Measurements from ENCODE around the gene RNLS.

DNA sequence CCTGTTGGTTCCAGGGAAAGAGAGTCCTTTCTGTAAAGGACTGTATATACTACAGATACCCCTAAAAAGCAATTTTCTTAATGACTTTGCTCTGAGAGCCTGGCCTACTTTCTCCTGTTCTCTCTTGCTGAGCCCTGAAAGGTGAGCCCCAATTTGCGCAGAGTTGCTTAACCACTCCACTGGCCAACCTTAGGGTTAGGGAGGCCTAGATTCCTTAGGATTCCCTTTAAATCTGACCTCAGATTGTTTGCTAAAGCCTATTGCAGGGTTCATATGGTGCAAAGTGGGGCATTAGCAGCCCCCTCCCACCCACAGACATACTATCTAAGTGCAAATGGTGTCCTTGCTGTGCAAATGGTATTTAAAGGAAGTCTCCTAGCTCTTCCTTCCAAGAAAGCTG is 164.2 kb downstream of the RNLS start:
- TF ChIP-seq CTCF (IDR thresholded peaks at IDR 0.05; ENCODE audit: insufficient read depth, low read length, poor library complexity, severe bottlenecking), result no peak
- TF ChIP-seq EZH2phosphoT487 (conservative IDR thresholded peaks at IDR 0.05; ENCODE audit: low read length), result no peak
